ENCODE measurements around the gene AGBL1.

Gene AGBL1

DNA sequence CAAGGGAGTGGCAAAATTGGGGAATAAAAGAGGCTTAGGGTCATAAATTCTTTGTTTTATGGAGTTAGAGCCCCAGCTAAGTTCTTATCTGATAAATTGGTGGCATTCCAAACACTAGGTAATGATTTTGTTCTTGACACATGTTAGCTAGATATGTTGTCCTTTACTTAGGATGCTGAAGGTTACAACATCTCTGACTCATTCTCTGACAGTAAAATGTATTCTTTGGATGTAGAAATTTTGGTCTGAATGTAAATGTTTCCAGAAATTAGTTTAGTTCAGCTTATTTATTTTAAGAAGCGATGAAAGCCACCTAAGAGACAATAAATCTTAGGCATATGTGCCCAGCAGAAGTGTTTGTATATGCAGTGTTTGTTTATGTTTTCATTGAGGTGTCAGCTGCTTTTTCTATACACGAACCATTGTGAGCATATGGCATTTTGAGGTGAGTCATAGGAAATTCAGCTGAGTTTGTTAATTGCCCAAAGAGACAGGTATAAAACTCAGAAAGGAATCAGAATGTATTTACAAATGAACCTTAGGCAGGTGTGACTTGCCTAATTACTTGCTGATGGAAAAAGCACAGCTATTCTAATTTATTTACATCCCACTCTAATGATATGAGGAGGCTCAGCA lies 247.7 kb downstream of the AGBL1 start:
- no peak for DNase-seq (ENCODE audit: low read depth)
- H3K4me3 ChIP-seq (ENCODE audit: low read depth, low read length): no peak overlapping the region
- TF ChIP-seq, protein P1, sequence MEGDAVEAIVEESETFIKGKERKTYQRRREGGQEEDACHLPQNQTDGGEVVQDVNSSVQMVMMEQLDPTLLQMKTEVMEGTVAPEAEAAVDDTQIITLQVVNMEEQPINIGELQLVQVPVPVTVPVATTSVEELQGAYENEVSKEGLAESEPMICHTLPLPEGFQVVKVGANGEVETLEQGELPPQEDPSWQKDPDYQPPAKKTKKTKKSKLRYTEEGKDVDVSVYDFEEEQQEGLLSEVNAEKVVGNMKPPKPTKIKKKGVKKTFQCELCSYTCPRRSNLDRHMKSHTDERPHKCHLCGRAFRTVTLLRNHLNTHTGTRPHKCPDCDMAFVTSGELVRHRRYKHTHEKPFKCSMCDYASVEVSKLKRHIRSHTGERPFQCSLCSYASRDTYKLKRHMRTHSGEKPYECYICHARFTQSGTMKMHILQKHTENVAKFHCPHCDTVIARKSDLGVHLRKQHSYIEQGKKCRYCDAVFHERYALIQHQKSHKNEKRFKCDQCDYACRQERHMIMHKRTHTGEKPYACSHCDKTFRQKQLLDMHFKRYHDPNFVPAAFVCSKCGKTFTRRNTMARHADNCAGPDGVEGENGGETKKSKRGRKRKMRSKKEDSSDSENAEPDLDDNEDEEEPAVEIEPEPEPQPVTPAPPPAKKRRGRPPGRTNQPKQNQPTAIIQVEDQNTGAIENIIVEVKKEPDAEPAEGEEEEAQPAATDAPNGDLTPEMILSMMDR (conservative IDR thresholded peaks at IDR 0.05; ENCODE audit: low read depth, low read length): no peak

DNA sequence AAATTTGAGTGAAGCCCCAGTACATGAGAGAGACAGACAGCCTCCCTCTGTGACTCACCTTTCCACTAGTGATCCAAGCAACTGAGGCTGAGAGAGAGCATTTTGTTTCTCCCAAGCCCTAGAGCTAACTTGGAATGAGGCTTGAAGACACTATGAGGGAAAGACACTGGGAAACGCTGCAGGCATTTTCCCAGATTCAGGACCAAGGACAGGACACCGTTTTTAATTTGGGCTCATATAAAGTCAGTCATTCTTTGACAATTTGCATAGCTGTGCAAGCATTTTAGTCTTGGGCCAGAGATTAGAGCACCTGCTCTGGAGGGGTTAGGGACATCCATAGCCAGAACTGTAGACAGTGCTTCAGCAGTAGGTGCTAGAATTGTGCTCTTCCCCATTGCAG lies 249.0 kb downstream of the AGBL1 start:
- TF ChIP-seq, protein P1 (conservative IDR thresholded peaks at IDR 0.05; ENCODE audit: low read depth, low read length): no peak
- no peak overlapping the region for H3K4me3 ChIP-seq (ENCODE audit: low read depth, low read length)
- DNase-seq (ENCODE audit: low read depth): no peak

DNA sequence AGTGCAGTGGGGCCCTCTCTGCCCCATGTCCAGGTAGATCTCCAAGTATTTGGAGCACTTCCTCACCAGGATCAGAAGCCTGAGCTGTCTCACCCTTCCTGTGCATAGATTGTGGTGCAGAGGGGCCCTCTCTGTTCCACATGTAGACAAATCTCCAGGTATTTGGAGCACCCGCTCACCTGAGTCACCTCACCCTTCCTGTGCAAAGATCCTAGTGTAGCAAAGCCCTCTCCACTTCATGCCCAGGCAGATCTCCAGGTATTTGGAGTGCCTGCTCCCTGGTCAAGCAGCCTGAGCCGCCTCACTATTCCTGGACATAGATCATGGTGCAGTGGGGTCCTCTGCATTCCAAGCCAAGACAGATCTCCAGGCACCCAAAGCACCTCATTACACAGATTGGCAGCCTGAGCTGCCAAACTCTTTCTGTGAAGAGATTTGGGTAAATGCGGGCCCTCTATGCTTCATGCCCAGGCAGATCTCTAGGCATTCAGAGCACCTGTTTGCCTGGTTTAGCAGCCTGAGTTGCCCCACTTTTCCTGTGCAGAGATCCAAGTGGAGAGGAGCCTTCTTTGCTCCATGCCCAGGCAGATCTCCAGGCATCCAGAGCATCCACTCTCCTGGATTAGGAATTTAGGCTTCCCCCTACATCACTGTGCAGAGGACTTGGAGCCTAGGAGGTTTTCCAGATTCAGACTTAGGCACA lies 249.8 kb downstream of the AGBL1 start:
- TF ChIP-seq, protein P1 (conservative IDR thresholded peaks at IDR 0.05; ENCODE audit: low read depth, low read length): no peak
- no peak overlapping the region for H3K4me3 ChIP-seq (ENCODE audit: low read depth, low read length)
- DNase-seq (ENCODE audit: low read depth): no peak

DNA sequence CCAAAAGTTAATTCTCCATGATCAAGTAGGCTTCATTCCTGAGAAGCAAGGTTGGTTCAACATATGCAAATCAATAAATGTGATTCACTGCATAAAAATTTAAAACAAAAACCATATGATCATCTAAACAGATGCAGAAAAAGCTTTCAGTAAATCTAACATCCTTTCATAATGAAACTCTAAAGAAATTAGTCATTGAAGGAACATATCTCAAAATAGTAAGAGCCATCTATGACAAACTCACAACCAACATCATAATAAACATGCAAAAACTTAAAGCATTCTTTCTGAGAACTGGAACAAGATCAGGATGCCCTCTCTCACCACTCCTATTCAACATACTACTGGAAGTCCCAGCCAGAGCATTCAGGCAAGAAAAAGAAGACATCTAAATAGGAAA lies 254.1 kb downstream of the AGBL1 start:
- DNase-seq (ENCODE audit: low read depth): no peak
- no peak overlapping the region for H3K4me3 ChIP-seq (ENCODE audit: low read depth, low read length)
- TF ChIP-seq, protein P1 (conservative IDR thresholded peaks at IDR 0.05; ENCODE audit: low read depth, low read length): no peak

DNA sequence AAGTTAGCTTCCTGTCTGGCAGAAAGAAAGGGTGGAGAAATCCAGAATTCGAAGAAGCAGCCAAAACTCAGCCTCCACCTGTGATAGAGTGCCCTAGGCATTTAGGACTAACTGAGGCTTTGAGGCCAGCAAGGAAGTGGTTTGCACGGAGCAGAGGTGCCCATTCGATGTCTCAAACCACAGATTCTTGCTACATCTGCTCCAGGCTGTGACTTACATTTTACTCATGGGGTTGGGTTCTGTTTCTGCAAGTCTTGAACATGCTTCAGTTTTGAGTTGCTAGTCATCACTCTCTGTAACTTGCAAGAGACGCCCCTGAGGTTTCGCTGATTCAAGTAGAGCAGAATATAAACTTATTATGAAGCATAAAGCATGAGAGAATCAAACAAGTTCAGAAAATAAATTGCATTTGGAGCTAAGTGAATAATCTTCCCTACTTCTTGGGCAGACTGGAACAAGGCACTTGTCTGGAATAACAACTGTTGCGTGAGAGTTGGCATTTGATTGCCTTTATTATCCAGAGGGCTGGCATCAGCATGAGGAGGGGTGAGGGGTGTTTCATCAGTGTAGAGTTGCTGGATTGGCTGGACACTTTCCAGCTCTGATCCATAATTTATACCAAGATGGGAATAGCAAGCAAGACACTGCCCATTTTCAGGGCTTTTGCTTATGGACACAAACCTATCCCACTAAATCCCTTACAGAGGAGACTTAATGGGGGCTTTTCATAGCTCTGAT lies 256.5 kb downstream of the AGBL1 start:
- DNase-seq (ENCODE audit: low read depth): no peak

DNA sequence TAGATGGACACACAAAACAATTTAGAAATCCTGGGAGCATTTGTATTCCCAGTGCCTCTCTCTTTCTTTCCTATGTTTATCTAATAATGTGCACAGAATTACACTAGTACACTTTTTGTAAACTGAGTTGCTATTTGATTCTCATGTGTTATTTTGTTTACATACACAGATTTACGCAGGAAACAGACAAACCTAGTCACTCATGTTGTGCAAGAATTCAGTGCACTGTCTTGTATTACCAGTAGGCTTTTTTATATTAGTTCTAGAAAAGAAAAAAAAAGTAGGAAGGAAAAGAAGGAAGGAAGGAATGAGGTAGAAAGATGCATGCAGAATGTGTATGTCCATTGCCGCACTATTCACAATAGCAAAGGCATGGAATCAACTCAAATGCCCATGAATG lies 257.4 kb downstream of the AGBL1 start:
- H3K4me3 ChIP-seq (ENCODE audit: low read depth, low read length): no peak overlapping the region
- no peak for DNase-seq (ENCODE audit: low read depth)
- TF ChIP-seq, protein P1 (conservative IDR thresholded peaks at IDR 0.05; ENCODE audit: low read depth, low read length): no peak

More for the DNA sequence above, 256.5 kb downstream of the AGBL1 start:
- TF ChIP-seq, protein P1 (conservative IDR thresholded peaks at IDR 0.05; ENCODE audit: low read depth, low read length): no peak
- H3K4me3 ChIP-seq (ENCODE audit: low read depth, low read length): no peak overlapping the region

Data from choroid plexus epithelial cell (primary cell).